Ecto neural progenitor cell (in vitro differentiated cells): Measurements from ENCODE around the gene ZNF24.

Experiments
- DNase-seq: peaks from one replicate; pipeline ENCODE4 v3.0.0-alpha.2; 2018; ENCODE audit warnings: low spot score

ZNF24 gene

GRCh38 chr18:35352778-35353177, 8.6 kb upstream of the ZNF24 start:
- no peak for DNase-seq

DNA sequence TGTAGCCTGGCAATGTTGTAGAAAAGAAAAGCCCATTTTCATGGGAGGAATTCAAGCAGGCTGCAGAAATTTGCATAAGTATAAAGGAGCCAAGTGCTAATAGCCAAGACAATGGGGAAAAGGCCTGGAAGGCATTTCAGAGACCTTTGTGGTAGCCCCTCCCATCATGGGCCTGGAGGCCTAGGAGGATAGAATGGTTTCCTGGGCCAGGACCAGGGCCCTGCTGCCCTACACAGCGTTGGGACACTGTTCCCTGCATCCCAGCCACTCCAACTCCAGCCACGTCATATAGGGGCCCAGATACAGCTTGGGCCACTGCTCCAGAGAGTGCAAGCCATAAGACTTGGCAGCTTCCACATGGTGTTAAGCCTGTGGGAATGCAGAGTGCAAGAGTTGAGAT, 8.1 kb upstream of the ZNF24 start:
- DNase-seq = no peak

DNA sequence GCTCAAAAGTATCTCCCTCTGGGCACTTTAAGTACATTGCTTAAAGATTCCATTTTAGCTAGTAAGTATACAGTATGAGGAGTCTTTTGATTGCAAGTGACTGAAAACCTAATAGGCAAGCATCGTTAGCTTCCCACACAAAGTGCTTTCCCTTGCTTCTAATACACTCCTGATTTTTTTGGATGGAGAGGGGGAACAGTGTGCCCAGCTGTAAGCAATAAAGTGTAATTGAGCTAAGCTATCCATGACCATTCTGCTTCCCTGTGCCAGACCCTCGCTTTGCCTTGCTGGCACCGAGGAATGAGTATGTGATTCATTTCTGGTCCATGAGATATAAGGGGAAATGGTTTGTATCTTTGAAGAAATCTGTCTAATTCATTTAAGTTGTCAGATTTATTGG, 3.8 kb upstream of the ZNF24 start:
- DNase-seq = no peak

GRCh38 chr18:35345950-35346349, 1.7 kb upstream of the ZNF24 start:
- DNase-seq = no peak

DNA sequence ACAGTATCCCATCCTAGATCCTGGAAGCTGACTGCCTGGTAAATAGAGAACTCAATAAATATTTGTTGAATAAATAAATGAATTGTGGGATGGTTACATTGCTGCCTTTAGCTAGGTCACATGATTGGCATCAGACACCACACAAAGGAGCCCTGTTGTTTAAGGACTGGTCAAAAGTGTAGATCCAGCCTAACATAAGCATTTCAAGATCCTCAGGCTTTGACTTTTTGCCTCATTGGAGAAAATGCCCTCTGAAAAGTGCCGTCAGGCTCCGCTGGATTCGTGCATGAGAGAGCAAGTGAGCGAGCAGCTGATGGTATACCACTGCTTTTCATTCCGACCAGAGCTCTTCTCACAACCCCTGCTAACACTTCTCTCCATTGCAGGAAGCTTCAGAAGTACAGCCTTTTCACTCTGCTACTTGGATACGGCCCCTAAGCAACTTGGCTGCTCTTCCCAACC, 1.3 kb upstream of the ZNF24 start:
- DNase-seq = no peak

GRCh38 chr18:35344736-35345459, 678 bp upstream of the ZNF24 start:
- no peak for DNase-seq

DNA sequence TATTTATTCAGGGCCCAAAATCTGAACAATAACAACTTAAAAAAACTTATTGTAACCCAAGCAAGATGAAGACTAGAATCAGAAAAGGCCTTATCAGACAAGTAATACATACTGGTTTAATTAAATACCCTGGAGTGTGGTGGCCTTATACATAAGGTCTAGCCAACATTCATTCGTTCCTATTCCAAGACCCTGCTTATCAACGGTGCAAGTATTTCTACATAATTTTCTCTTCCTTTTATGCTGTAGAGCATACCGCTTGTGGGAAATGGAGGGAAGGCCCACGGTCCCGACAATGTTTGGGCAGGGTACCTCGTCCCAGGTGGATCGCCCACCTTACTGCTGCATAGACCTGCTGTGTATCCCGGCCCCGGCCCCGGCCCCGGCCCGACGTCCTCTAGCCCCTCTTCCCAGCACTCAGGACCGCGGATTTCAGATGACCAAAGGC, 708 bp downstream of the ZNF24 start:
- DNase-seq = no peak

- no peak for DNase-seq
Observed at GRCh38 chr18:35337286-35337685, 6.9 kb downstream of the ZNF24 start.

DNA sequence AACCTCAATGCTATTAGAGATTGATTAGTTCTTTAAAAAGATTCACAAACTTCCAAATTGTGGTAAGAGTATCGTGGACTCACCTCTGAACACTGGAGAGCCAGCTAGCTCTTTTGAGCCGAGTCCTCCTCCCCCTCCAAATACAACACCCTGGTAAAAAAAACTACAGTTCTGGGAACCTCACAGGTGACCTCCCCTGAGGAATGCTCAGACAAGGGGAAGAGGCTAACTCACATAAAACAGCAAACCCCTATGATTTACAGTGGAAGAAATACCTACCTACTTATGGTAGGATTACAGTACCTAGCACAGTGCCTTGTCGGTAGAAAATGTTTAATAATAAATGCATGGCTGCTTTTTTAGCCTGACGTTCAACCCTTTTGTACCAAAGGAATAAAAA, 8.4 kb downstream of the ZNF24 start:
- no peak for DNase-seq

DNA sequence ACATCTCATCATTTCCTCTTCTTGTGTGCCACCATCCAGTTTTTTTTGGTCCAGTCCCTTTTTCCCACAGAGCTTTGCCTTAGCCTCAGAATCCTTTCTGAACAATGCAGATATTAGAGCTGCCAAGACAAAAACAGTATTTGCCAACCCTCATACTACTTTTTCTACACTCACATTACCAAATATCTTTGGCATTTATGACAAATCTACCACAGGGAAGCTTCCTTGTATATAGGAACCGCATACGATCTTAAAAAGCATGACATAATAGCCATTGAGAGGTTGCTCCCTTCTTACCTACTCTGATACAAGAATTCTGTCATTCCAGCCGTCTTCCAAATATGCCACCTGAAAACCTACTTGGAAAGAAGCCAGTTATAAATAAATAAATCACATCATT, 9.4 kb downstream of the ZNF24 start:
- no peak for DNase-seq

GRCh38 chr18:35334212-35334611, 10.0 kb downstream of the ZNF24 start:
- DNase-seq = no peak

GRCh38 chr18:35331367-35332087, 12.7 kb downstream of the ZNF24 start:
- DNase-seq = no peak

GRCh38 chr18:35328868-35329267, 15.4 kb downstream of the ZNF24 start:
- no peak for DNase-seq

DNA sequence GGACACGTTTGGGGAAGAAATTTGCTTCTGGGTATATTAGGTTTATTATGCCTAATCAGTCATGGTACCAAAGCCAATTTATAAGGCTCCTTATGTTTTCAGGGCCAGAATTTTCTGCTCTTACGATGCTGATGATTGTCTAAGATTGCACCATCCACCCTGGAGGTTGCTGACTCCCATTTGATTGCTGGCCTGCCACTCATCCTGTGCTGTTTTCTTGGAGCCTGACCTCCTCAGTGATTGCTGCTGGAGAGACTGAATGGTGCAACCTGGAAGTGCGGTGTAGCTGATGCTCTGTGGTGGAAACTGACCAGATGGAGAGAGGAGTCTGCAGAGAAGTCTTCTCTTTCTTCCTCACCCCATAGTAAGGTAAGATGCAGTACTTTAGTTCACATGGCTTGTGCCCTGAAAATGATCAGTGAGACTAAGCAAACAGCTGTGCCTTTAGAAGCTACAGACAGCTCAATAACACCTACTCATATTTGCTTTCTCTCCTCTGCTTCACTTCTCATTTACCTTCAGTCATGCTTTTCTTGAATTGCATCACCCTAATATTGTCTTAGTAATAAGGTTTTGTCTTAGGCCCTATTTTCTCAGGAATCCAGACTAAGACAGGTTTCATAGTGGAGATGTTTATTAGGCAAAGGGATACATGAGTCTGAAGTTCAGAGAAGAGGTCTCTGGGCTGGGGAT, 17.4 kb downstream of the ZNF24 start:
- DNase-seq = no peak

DNA sequence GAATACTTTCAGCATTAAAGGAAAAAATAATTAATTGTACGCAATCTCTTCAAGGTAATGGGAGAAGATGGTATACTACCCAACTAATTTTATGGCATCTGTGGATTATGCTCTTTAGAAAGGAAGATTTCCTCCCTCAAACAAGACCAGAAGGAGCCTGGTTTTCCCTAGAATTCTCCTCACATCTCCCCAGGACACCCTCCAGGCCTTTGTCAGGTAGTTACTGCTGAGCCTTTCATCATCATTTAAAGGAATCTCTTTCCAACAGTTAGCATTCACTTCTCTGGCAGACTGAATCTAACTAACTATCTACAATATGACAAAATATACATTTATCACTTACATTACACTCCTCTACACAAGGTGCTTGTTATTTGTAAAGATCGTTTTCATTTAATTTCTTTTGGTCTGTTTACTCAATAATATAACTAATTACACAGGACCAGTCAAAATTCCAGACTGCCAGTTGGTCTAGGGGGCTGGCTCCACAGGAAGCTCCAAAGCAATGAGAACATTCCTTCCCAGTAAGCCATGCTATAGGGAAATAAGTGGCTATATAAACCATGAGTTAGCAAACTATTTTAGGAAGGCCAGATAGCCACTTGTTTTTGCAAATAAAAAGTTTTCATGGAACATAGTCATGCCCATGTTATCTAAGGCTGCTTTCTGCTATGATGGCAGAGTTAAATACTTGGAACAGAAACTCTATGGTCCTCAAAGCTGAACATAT, 19.1 kb downstream of the ZNF24 start:
- DNase-seq = no peak

- no peak for DNase-seq
Observed at GRCh38 chr18:35322486-35323458, 21.4 kb downstream of the ZNF24 start.

GRCh38 chr18:35311496-35311895, 32.7 kb downstream of the ZNF24 start:
- DNase-seq = no peak

- DNase-seq = no peak
Observed at GRCh38 chr18:35306588-35307250, 37.5 kb downstream of the ZNF24 start.

DNA sequence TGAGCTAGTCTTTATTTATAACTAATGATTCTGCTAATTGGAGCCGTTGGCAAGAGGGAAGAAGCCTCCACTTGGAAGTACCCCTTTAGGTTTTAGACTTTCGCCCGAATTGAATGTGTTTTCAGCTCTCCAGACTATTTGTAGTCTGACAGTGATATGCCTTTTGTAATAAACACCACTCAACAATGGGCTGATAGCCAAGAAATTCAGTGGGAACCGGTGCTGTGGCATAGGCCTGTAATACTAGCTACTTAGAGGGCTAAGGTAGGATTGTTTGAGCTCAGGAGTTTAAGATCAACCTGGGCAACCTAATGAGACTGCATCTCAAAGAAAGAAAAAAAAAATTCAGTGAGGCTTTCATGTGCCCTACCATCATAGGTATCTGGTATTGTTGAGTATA, 40.6 kb downstream of the ZNF24 start:
- DNase-seq = no peak

GRCh38 chr18:35296060-35296459, 48.2 kb downstream of the ZNF24 start:
- DNase-seq = no peak

- DNase-seq = no peak
Observed at GRCh38 chr18:35291166-35291565, 53.1 kb downstream of the ZNF24 start.
